Uterus (tissue), 2 donors: Measurements from ENCODE around the gene C1R.

ENCODE experiments used
- POLR2A ChIP-seq, 2 donors: fragments of 450-650 bp; IDR thresholded peaks; one replicate each; pipeline ENCODE4 v1.6.1; 2016; ENCODE audit warnings: antibody characterized with exemption in 2 of 2, mild to moderate bottlenecking in 1 of 2, moderate library complexity in 1 of 2
- TF ChIP-seq, protein P1 (sequence below), 4 experiments: fragments of 200-600 bp in 2 of 4; fragments of 450-650 bp in 2 of 4; sonication (generic) in 2 of 4; IDR thresholded peaks; one replicate each; pipeline ENCODE4 v1.5.1; 2016 to 2019; ENCODE audit warnings: antibody characterized with exemption in 4 of 4, mild to moderate bottlenecking in 2 of 4, moderate library complexity in 1 of 4

DNA sequence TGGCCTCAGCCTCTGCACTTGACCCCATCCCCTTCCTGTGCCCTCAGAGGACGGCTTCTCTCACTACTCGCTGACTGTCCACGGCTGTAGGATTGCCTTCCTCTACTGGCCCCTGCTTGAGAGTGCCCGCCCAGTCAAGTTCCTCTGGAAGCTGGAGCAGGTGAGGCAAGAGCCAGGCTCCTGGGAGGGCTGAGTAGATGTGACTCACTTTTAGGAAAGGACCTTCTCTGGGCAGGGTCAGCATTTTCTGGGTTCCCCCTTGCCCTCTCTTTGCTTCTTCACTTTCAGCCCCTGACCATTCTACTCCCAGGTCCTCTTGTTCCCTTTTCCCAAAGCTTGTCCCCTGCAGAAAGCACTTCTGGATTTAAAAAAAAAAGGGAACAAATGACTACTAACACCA, 45.7 kb upstream of the C1R start:
- TF ChIP-seq, protein P1, sequence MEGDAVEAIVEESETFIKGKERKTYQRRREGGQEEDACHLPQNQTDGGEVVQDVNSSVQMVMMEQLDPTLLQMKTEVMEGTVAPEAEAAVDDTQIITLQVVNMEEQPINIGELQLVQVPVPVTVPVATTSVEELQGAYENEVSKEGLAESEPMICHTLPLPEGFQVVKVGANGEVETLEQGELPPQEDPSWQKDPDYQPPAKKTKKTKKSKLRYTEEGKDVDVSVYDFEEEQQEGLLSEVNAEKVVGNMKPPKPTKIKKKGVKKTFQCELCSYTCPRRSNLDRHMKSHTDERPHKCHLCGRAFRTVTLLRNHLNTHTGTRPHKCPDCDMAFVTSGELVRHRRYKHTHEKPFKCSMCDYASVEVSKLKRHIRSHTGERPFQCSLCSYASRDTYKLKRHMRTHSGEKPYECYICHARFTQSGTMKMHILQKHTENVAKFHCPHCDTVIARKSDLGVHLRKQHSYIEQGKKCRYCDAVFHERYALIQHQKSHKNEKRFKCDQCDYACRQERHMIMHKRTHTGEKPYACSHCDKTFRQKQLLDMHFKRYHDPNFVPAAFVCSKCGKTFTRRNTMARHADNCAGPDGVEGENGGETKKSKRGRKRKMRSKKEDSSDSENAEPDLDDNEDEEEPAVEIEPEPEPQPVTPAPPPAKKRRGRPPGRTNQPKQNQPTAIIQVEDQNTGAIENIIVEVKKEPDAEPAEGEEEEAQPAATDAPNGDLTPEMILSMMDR (IDR thresholded peaks at IDR 0.05): no peak
- TF ChIP-seq POLR2A (IDR thresholded peaks at IDR 0.05): no peak
